HEK293T (cell line): ENCODE results near the gene POU2F3.

Experiments
- FOXA1 ChIP-seq: fragments of 450-650 bp; IDR thresholded peaks from 2 replicates; pipeline ENCODE4 v1.6.1; 2016; ENCODE audit warnings: mild to moderate bottlenecking
- FOXK2 ChIP-seq: fragments of 450-650 bp; IDR thresholded peaks from 2 replicates; pipeline ENCODE4 v1.6.1; 2016; ENCODE audit warnings: mild to moderate bottlenecking
- FOXM1 ChIP-seq: fragments of 450-650 bp; IDR thresholded peaks from 2 replicates; pipeline ENCODE4 v1.6.1; 2017; ENCODE audit warnings: mild to moderate bottlenecking, borderline replicate concordance
- HDGF ChIP-seq: fragments of 450-650 bp; IDR thresholded peaks from 2 replicates; pipeline ENCODE4 v1.6.1; 2017; ENCODE audit warnings: antibody characterized with exemption, borderline replicate concordance
- LEF1 ChIP-seq: fragments of 450-650 bp; IDR thresholded peaks from 2 replicates; pipeline ENCODE4 v1.6.1; 2017; ENCODE audit warnings: mild to moderate bottlenecking, borderline replicate concordance
- NFRKB ChIP-seq: fragments of 450-650 bp; IDR thresholded peaks from 2 replicates; pipeline ENCODE4 v1.6.1; 2016; ENCODE audit warnings: mild to moderate bottlenecking, moderate library complexity
- PKNOX1 ChIP-seq: fragments of 450-650 bp; IDR thresholded peaks from 2 replicates; pipeline ENCODE4 v1.6.1; 2016

- TF ChIP-seq HDGF: no peak
- no peak for TF ChIP-seq FOXM1
- TF ChIP-seq NFRKB: no peak
- no peak for TF ChIP-seq FOXA1
- no peak for TF ChIP-seq PKNOX1
- TF ChIP-seq FOXK2: no peak
- TF ChIP-seq LEF1: no peak
Measured at GRCh38 chr11:120220747-120221037, 19.2 kb upstream of the POU2F3 start.
